Mammary epithelial cell (primary cell): ENCODE data around the gene TMEM120B.

Experiments used
- EZH2 ChIP-seq: IDR thresholded peaks from 2 replicates; pipeline ENCODE4 v1.6.1; 2012; ENCODE audit warnings: low read length, inconsistent platforms, borderline replicate concordance
- TF ChIP-seq, protein P1 (sequence below), 2 donors: IDR thresholded peaks in 1 of 2; conservative IDR thresholded peaks in 1 of 2; 2 replicates each; pipeline ENCODE4 v1.5.1; 2011 to 2012; ENCODE audit warnings: inconsistent platforms in 2 of 2, low read length in 2 of 2, mild to moderate bottlenecking in 2 of 2, control low read depth in 1 of 2, low read depth in 1 of 2; ENCODE audit not compliant: insufficient read depth in 1 of 2; ENCODE audit errors: extremely low read depth in 1 of 2

GRCh38 chr12:121792607-121793439 is 80.3 kb downstream of the TMEM120B start:
- TF ChIP-seq, protein P1, sequence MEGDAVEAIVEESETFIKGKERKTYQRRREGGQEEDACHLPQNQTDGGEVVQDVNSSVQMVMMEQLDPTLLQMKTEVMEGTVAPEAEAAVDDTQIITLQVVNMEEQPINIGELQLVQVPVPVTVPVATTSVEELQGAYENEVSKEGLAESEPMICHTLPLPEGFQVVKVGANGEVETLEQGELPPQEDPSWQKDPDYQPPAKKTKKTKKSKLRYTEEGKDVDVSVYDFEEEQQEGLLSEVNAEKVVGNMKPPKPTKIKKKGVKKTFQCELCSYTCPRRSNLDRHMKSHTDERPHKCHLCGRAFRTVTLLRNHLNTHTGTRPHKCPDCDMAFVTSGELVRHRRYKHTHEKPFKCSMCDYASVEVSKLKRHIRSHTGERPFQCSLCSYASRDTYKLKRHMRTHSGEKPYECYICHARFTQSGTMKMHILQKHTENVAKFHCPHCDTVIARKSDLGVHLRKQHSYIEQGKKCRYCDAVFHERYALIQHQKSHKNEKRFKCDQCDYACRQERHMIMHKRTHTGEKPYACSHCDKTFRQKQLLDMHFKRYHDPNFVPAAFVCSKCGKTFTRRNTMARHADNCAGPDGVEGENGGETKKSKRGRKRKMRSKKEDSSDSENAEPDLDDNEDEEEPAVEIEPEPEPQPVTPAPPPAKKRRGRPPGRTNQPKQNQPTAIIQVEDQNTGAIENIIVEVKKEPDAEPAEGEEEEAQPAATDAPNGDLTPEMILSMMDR (conservative IDR thresholded peaks at IDR 0.05 in 1 of 2, IDR thresholded peaks at IDR 0.05 in 1 of 2; ENCODE audit: extremely low read depth in 1 of 2, insufficient read depth in 1 of 2, low read depth in 1 of 2, low read length in 2 of 2): no peak
- TF ChIP-seq EZH2: no peak
